GM18505 (cell line): ENCODE measurements around the gene ZNF217.
"Not testable (repeated sequence)": the region's sequence is repeated elsewhere in the genome, so short reads cannot be mapped to it uniquely, and the experiment has no call there.

Source experiments
- ATAC-seq: cut with Tn5 transposase; IDR thresholded peaks from one replicate; pipeline ENCODE4 v1.9.1; 2021; ENCODE audit not compliant: unreplicated experiment
- POLR2A ChIP-seq: IDR thresholded peaks from 4 replicates; pipeline ENCODE4 v1.6.1; 2011; ENCODE audit warnings: borderline replicate concordance; ENCODE audit not compliant: insufficient read depth, insufficient read length; ENCODE audit errors: extremely low read depth

The ZNF217 gene

DNA sequence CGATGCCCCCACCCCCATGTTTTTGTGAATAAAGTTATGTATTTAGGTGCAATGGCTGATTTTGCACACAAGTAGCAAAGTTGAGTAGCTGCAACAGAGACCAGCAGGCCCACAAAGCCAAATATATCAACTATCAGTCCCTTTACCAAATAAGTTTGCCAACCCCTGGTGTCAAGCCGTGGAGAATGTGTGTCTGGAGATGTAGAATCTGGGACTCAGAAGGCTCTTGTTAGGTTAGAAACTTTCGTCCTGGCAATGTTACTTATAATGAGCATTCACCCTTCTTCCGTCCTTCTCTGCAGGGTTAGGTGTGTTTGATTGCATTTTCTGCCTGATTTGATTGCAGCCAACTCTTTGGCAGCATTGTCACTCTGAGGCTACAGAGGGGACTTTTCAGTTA is 57.8 kb downstream of the ZNF217 start:
- no peak for ATAC-seq
- no peak for TF ChIP-seq POLR2A

DNA sequence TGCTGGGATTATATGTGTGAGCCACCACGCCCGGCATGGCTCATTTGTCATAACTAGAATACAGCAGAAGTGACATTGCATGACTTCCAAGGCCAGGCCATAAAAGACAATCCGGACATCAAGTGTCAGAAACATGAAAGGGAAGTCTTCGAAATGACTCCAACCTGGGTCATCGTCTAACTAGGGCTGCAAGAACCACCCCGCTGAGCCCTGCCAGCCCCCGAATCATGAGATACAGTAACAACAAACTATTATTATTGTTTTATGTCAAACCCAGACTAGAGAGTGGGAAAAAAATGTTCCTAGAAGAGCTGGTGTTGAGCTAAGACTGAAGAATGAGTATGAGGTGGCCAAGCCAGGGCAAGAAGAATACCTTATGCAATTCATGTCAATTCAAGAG is 59.6 kb downstream of the ZNF217 start:
- no peak for TF ChIP-seq POLR2A

GRCh38 chr20:53533500-53533899 is 60.1 kb downstream of the ZNF217 start:
- no peak for ATAC-seq

More for the DNA sequence above, 59.6 kb downstream of the ZNF217 start:
- ATAC-seq = no peak

GRCh38 chr20:53532654-53533312 is 60.9 kb downstream of the ZNF217 start:
- ATAC-seq = not testable (repeated sequence)

More at GRCh38 chr20:53533500-53533899, 60.1 kb downstream of the ZNF217 start:
- TF ChIP-seq POLR2A = no peak

GRCh38 chr20:53530440-53530839 is 63.2 kb downstream of the ZNF217 start:
- no peak for ATAC-seq
- TF ChIP-seq POLR2A = no peak

DNA sequence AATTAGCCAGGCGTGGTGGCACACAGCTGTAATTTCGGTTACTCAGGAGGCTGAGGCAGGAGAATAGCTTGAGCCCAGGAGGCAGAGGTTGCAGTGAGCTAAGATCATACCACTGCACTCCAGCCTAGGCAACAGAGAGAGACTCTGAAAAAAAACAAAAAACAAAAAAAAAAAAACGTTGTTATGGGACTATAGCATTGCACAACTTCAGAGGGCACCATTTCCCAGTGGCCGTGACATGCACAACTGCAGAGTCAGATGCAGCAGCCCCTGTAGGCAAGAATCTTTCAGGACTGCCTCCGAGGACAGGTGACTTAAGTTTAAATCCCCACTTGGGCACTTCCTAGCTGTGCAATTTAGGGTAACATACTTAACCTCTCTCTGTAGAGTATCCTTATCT is 64.0 kb downstream of the ZNF217 start:
- no peak for ATAC-seq
- no peak for TF ChIP-seq POLR2A

GRCh38 chr20:53527196-53527595 is 66.4 kb downstream of the ZNF217 start:
- TF ChIP-seq POLR2A = no peak
- ATAC-seq = no peak

DNA sequence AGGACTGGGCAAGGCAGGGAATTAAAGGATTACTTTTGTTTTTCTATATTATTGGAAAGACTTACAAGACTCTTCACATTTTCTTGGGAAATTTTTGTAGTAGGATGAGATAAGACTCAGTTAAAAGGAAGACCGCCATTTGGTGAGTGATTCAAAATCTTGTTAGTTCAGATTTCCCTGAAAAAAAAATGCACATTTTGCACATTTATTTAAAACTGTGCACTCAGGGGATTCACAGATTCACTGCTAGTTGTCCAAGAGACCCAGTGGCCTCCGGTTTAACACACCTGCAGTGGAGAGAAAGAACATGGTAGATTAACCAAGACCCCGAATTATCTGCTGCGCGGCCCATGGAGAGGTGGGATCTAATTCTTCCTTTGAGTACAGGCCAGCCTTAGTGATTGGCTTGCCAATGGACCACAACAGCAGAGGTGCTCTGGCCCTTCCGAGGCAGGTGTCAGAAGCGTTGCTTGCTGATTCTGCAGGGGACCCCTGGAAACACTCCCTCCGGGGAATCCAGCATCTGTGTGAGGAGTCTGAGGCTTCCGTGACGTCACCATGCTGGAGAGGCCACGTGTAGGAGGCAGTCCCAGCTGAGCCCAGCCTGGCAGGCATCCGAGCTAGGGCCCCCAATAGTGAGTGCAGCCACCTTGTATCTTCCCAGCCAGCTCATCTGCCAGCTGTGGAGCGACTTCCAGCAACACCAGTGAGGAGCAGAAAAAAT is 68.9 kb downstream of the ZNF217 start:
- TF ChIP-seq POLR2A = no peak
- no peak for ATAC-seq

DNA sequence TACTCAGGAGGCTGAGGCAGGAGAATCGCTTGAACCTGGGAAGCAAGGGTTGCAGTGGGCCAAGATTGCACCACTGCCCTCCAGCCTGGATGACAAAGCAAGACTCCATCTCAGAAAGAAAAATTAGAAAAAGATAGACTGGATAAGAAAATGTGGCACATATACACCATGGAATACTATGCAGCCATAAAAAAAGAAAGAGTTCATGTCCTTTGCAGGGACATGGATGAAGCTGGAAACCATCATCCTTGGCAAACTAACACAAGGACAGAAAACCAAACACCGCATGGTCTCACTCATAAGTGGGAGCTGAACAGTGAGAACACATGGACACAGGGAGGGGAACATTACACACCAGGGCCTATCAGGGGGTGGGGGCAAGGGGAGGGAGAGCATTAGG is 70.0 kb downstream of the ZNF217 start:
- ATAC-seq = not testable (repeated sequence)

- no peak for ATAC-seq
- no peak for TF ChIP-seq POLR2A
These were observed 70.9 kb downstream of the ZNF217 start for GRCh38 chr20:53522696-53523095.

- ATAC-seq = no peak
- no peak for TF ChIP-seq POLR2A
These were observed 71.6 kb downstream of the ZNF217 start for GRCh38 chr20:53522026-53522425.

DNA sequence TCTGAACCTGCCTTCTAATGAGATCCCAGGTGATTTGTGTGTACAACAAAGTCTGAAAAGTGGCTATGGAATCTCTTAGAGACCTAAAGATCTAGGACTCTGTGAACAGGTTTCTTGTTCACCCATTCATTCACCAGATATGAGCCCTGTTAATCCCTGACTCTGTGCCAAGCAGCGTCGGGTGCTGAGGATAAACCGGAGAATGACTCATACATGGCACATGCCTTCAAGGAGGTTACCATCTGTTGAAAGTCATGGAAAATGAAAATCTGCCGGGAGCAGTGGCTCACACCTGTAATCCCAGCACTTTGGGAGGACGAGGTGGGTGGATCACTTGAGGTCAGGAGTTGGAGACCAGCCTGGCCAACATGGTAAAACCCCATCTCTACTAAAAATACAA is 72.2 kb downstream of the ZNF217 start:
- not testable (repeated sequence) for ATAC-seq

DNA sequence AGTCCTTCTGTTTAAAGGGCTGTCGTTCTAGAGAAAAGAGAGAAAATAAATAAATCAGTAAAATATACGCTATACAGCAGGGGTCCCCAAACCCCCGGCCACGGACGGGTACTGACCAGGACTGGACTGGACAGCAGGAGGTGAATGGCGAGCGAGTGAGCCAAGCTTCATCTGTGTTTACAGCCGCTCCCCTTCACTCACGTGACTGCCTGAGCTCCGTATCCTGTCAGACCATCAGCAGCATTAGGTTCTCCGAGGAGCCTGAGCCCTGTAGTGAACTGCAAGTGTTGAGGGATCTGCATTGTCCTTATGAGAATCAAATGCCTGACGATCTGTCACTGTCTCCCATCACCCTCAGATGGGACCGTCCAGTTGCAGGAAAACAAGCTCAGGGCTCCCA is 76.5 kb downstream of the ZNF217 start:
- no peak for TF ChIP-seq POLR2A
- no peak for ATAC-seq
